Mononuclear cell (primary cell): ENCODE measurements around the gene ANXA8L1. TPM values are rescaled to one million over a fixed set of nuclear protein-coding genes. Genes with fewer than 3 reads are reported as not detected.
"Not testable (repeated sequence)": the region's sequence is repeated elsewhere in the genome, so short reads cannot be mapped to it uniquely, and the experiment has no call there.

Experiments
- H3K27me3 ChIP-seq: 2 replicates; pipeline ENCODE4 v1.6.0; 2011; ENCODE audit warnings: low read length, control low read depth; ENCODE audit not compliant: insufficient read depth
- H3K4me1 ChIP-seq: 2 replicates; pipeline ENCODE4 v1.5.1; 2011; ENCODE audit warnings: mild to moderate bottlenecking, low read length, control low read depth; ENCODE audit not compliant: insufficient read depth
- H3K4me3 ChIP-seq: 2 replicates; pipeline ENCODE4 v1.5.1; 2011; ENCODE audit warnings: mild to moderate bottlenecking, low read length, moderate library complexity
- H3K9me3 ChIP-seq: 2 replicates; pipeline ENCODE4 v1.5.1; 2011; ENCODE audit warnings: low read depth, mild to moderate bottlenecking, control low read depth, low read length
- total RNA-seq: library from RNA; depleted of rRNA; stranded (reverse); fragments of >200 nt; gene quantifications from one replicate; pipeline ENCODE4 v1.2.3, GENCODE V29; 2012

Gene ANXA8L1
- 0.21 TPM for total RNA-seq

DNA sequence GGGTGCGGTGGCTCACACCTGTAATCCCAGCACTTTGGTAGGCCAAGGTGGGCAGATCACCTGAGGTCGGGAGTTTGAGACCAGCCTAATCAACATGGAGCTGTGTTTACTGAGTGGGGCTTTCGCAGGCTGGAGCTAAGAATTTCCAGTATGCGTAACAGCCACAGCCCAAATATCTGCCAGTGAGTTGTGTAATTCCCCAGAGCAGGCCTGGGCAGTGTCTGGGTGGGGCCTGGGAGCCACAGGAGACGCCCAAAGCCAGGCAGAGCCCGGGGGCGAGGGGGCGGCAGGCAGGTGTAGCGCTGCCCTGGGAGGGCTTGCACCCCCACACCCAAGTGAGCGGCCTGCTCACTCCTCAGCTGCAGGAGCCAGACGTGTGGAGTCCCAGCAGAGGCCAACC is at the start of gene ANXA8L1:
TSS of gene ANXA8L1 (plus strand) at position 371 of the 400 bp plus-strand sequence. CDS start 76 bp downstream, outside the sequence.
- not testable (repeated sequence) for H3K4me1 ChIP-seq, H3K4me3 ChIP-seq, H3K9me3 ChIP-seq, H3K27me3 ChIP-seq

GRCh38 chr10:46326066-46326465 is 49.5 kb upstream of the ANXA8L1 start:
- H3K9me3 ChIP-seq: no peaks in the 10 kb centered on the region
- H3K4me1 ChIP-seq: no peaks in the 10 kb centered on the region
- no peak overlapping the region for H3K4me3 ChIP-seq
- H3K27me3 ChIP-seq: no peaks in the 10 kb centered on the region

DNA sequence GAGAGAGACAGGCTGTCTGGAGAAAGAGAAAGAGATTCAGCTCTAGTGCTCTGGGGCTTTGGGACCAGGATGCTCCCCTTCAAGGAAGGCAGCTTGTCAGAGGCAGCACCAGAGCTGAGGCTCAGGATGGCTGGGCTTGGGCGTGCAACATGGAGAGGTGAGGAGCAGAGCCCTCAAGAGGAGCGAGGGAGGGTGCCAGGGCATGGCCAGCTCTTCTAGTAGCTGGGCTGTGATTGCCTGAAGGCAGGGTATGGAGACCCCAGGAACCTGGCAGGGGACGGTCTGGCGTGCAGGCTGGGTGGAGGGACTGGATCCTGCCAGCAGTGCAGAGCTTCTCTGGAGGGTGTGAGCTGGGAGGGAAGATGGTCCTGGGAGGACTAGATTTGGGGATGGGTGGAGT is 48.6 kb upstream of the ANXA8L1 start:
- Histone ChIP-seq H3K4me3 (no peak overlapping the region), H3K4me1 (no peaks in the 10 kb centered on the region), H3K27me3 (no peaks in the 10 kb centered on the region), H3K9me3 (no peaks in the 10 kb centered on the region)

- H3K4me1 ChIP-seq: no peaks in the 10 kb centered on the region
- no peaks in the 10 kb centered on the region for H3K27me3 ChIP-seq
- H3K4me3 ChIP-seq: no peak overlapping the region
- H3K9me3 ChIP-seq: no peaks in the 10 kb centered on the region
Observed at GRCh38 chr10:46327685-46328084, 47.9 kb upstream of the ANXA8L1 start.

DNA sequence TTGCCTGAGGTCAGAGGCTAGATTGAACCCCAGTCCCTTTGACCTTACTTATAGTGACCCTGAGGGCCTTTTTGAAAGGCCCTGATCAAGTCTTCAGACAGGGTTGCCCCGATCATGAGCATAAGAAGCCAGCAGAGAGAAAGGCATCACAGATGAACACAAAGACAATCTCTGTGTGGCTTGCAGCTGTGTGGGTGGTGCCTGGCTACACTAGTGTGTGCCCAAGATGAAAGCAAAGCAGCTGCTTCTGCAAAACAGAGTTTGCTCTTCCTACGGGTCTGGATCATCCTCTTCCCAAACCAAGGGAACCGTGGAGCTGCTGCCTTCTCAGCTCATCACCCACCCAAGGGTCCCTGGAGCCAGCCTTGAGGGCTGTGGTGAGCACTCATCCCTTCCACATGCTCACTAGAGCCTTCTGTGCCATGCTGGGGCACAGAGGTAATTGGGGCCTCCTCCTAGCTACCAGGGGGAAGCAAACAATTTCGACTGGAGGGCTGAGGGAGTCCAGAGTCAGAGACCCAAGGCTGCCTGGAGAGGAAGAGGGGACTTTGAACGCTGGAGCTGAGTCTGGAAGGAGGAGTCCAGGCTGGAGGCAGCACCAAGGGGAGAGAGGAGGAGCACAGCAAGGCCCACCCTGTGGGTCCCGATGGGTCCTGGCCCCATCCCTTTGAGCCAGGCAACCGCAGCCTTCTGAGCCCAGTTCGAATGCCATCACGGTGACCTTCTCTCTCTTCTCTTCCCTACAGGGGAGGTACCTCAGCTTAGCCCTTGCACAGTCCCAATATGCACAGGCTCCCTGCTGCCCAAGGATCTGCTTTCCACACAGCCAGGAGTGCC is 46.5 kb upstream of the ANXA8L1 start:
- H3K9me3 ChIP-seq: no peaks in the 10 kb centered on the region
- no peaks in the 10 kb centered on the region for H3K27me3 ChIP-seq
- no peak overlapping the region for H3K4me3 ChIP-seq
- no peaks in the 10 kb centered on the region for H3K4me1 ChIP-seq

DNA sequence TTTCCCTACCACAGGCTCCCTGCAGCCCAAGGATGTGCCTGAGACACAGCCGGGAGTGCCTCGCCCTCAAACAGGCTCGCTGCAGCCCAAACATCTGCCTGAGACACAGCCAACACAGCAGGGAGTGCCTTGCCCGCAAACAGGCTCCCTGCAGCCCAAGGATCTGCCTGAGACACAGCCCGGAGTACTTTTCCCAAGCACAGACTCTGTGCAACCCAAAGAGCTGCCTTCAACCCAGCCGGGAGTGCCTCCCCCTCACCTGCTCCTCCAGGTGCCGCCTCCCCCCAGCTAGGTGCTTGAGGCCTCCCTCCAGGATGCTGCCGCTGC is 45.9 kb upstream of the ANXA8L1 start:
- Histone ChIP-seq H3K27me3 (no peaks in the 10 kb centered on the region), H3K9me3 (no peaks in the 10 kb centered on the region), H3K4me3 (no peak overlapping the region), H3K4me1 (no peaks in the 10 kb centered on the region)

GRCh38 chr10:46330894-46331293 is 44.7 kb upstream of the ANXA8L1 start:
- H3K9me3 ChIP-seq: no peaks in the 10 kb centered on the region
- no peaks in the 10 kb centered on the region for H3K27me3 ChIP-seq
- no peaks in the 10 kb centered on the region for H3K4me1 ChIP-seq
- no peak overlapping the region for H3K4me3 ChIP-seq

GRCh38 chr10:46365484-46365883 is 10.1 kb upstream of the ANXA8L1 start:
- H3K9me3 ChIP-seq, H3K4me3 ChIP-seq, H3K27me3 ChIP-seq, H3K4me1 ChIP-seq: not testable (repeated sequence)

GRCh38 chr10:46367209-46367608 is 8.4 kb upstream of the ANXA8L1 start:
- not testable (repeated sequence) for H3K4me3 ChIP-seq, H3K4me1 ChIP-seq, H3K9me3 ChIP-seq, H3K27me3 ChIP-seq

DNA sequence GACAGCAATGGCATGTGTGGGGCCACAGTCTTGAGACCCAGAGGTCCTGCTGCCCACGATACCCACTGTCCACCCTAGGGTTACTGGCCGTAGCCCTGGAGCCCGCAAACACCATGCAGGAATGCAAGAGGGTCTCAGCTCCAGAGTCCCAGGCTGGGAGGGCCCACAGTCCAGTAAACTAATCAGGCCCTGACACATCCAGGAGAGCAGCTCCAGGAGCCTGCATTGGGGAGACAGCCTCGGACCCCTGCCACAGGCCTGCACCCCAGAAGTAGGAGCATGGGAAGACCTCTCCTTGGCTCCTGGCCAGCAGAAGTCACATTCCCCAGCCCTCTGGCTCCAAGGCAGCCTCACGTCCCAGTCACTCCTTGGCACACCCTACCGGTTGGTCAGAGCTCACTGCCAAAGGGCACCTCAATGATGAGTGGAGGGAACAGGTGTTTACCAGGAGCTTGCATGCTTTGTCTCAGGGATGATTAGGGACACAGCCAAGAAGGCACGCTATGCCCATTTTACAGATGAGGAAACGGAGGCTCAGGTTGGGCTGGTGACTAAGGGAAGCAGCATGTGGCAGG is 7.8 kb upstream of the ANXA8L1 start:
- not testable (repeated sequence) for H3K4me3 ChIP-seq

GRCh38 chr10:46368956-46369355 is 6.6 kb upstream of the ANXA8L1 start:
- not testable (repeated sequence) for H3K4me1 ChIP-seq, H3K9me3 ChIP-seq, H3K27me3 ChIP-seq, H3K4me3 ChIP-seq

More for the DNA sequence above, 7.8 kb upstream of the ANXA8L1 start:
- H3K4me1 ChIP-seq, H3K27me3 ChIP-seq, H3K9me3 ChIP-seq: not testable (repeated sequence)

DNA sequence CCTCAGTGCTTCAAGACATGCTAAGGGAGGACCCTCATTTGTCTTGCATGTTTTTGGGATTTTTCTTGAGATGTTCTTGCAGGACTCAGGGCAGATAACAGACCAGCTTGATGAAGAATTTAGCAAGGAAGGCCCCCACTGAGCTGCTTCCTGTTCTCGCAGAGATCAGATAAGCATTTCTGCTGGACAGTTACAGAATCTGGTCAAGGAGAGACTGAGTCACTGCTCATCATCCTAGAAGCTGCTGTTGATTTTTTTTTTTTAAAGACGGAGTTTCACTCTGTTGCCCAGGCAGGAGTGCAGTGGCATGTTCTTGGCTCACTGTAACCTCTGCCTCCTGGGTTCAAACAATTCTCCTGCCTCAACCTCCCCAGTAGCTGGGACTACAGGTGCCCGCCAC is 1.2 kb upstream of the ANXA8L1 start:
- H3K9me3 ChIP-seq, H3K27me3 ChIP-seq, H3K4me1 ChIP-seq, H3K4me3 ChIP-seq: not testable (repeated sequence)

DNA sequence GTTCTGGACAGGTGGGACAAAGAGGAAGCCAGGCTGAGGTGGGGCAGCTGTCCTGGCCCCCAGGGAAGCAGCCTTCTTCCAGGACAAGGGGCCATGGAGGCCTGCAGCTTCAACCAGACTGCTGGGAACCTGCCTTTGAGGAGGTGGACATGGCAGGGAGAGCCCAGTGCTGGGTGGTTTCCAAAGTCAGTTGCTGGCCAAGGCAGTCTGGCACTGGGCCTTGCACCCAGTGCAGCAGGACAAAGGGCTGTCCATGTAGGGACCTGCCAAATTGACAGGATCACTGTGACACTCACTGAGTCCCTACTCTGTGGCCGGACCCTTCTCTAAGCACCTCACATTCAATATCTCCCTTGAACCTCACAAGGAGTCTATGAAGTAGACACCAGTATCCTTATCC is 1.4 kb downstream of the ANXA8L1 start:
- not testable (repeated sequence) for H3K4me3 ChIP-seq, H3K27me3 ChIP-seq, H3K4me1 ChIP-seq, H3K9me3 ChIP-seq

- H3K9me3 ChIP-seq, H3K4me1 ChIP-seq, H3K27me3 ChIP-seq, H3K4me3 ChIP-seq: not testable (repeated sequence)
Observed at GRCh38 chr10:46377651-46378050, 2.1 kb downstream of the ANXA8L1 start.

DNA sequence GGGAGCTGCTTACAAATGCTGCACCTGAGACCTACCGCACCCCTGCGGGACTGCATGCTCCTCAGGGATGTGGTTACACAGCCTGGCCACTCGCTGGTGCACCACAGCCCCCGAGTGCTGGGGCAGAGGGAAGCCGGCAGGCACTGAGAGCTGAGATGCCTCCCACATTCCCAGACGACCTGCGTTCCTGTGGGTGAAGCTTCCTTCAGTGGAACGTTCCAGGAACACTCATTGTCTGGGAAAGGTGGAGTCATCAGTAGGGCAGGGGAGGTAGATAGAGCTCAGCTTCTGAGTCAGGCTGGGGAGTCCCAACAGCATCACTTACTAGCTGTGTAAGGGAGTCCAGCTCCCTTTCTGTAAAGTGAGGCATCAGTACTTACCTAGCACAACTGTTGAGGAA is 2.5 kb downstream of the ANXA8L1 start:
- H3K27me3 ChIP-seq, H3K9me3 ChIP-seq, H3K4me3 ChIP-seq, H3K4me1 ChIP-seq: not testable (repeated sequence)

DNA sequence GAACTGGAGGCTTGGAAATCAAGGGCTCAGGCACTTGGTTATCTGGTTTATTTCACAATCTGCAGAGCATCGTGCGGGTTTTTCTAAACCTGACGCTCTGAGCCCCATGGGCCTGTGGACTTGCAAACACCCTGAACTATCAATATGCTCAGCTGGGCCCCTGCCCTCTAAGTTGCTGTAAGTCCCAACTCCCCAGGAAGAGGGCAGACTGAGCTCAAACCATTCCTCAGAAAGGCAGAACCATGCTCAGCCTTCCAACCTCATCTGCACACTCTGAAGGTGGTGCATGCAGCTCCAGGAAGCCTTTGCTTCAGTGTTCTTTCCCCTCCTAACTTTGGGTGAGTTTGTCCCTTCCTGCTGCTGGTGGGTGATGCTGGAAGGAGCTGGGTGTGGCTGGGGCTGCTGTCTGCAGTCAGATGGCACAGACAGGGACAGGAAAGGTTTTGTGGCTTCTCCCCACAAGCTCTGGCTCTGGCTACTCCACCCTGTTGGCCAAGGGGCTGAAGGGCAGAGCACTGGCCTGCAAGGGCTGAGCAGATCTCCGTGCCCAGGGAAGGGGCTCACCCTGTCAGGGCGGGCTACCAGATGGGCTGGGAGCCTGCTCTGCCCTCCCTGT is 3.8 kb downstream of the ANXA8L1 start:
- not testable (repeated sequence) for H3K4me1 ChIP-seq, H3K27me3 ChIP-seq, H3K9me3 ChIP-seq, H3K4me3 ChIP-seq
